B cell (primary cell): ENCODE data around the gene CCDC97.

Experiments
- CTCF ChIP-seq: fragments of 200-600 bp; IDR thresholded peaks from one replicate; pipeline ENCODE4 v1.8.0; 2022; ENCODE audit warnings: antibody characterized with exemption, mild to moderate bottlenecking
- EZH2 ChIP-seq: IDR thresholded peaks from 2 replicates; pipeline ENCODE4 v1.6.1; 2012; ENCODE audit warnings: borderline replicate concordance, low read depth, mild to moderate bottlenecking, moderate library complexity, low read length; ENCODE audit not compliant: insufficient read depth, poor library complexity, severe bottlenecking

DNA sequence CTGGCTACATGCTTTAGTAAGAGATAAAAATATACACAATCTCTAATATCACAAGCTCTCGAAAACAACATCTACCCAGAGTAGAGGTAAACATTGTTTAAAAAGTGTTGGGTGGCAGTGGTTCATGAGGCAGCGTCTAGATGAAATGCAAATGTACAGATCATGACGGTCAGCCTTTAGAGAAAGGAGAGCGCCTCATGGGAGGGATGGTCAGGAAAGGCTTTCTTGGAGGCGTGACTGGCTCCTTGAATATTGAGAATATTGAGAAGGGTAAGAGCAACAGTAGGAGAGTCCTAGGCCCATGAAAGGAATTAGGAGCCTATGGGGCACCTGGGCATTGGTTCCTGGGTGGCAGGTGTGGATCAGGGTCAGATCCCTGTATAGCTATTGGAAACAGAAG lies 35.2 kb upstream of the CCDC97 start:
- TF ChIP-seq CTCF: no peak
- no peak for TF ChIP-seq EZH2
